ENCODE measurements around the gene AP4E1.
"Not testable (repeated sequence)": the region's sequence is repeated elsewhere in the genome, so short reads cannot be mapped to it uniquely, and the experiment has no call there.

The AP4E1 gene

GRCh38 chr15:50889589-50889988 lies 18.9 kb upstream of the AP4E1 start:
- DNase-seq (ENCODE audit: low read depth), result no peak

DNA sequence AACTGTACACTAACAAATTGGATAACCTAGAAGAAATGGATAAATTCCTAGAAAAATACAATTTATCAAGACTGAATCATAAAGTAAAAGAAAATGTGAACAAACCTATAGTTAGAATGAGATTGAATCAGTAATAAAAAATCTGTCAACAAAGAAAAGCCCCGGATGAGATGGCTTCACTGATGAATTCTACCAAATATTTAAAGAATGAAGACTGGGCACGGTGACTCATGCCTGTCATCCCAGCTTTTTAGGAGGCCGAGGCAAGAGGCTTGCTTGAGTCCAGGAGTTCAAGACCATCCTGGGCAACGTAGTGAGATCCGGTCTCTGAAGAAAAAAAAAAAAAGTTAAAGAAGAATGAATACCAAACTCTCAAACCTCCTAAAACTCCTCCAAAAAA lies 17.7 kb upstream of the AP4E1 start:
- no peak for DNase-seq (ENCODE audit: low read depth)

DNA sequence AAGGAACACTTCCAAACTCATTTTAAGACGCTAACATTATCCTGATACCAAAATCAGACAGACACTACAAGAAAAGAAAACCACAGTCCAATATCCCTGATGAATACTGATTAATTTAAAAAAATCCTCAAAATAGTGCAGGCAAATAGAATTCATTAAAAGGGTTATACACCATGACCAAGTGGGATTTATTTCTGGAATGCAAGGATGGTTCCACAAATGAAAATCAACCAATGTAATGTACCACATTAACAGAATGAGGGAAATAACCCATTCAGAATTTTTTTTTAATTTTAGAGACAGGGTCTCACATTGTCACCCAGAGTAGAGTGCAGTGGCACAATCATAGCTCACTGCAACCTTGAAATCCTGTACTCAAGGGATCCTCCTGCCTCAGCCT lies 17.3 kb upstream of the AP4E1 start:
- DNase-seq (ENCODE audit: low read depth), result no peak

DNA sequence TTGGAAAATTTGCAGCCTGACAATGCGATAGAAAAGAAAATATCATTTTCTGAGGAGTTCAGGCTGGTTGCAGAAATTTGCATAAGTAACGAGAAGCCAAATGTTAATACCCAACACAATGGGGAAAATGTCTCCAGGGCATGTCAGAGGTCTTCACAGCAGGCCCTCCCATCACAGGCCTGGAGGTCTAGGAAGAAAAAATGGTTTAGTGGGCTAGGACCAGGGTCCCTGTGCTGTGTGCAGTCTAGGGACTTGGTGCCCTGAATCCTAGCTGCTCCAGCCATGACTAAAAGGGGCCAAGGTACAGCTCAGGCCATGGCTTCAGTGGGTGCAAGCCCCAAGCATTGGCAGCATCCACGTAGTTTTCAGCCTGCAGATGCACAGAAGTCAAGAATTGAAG lies 14.5 kb upstream of the AP4E1 start:
- DNase-seq (ENCODE audit: low read depth), result no peak

- DNase-seq (ENCODE audit: low read depth), result not testable (repeated sequence)
Measured at GRCh38 chr15:50901390-50901789, 7.1 kb upstream of the AP4E1 start.

DNA sequence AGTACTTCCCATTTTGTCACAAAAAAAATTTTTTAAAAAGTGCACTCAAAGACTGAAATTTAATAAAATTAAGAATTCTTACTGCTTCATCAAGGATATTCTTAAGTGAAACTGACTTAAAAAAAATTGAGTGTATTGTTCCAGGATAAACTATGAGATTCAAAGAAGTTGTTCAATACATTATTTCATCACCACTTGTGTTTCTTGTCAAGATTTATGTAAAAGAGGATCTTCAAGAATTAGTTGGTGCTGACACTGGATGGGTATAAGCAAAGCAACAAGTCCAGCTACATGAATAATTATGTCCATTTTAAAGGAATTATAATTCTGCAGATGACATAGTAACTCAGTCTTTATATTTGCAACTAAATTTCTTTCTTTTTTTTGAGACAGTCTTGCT lies 4.3 kb upstream of the AP4E1 start:
- no peak for DNase-seq (ENCODE audit: low read depth)

GRCh38 chr15:50905055-50905454 lies 3.4 kb upstream of the AP4E1 start:
- DNase-seq (ENCODE audit: low read depth), result no peak

GRCh38 chr15:50906954-50907600 lies 1.4 kb upstream of the AP4E1 start:
- DNase-seq (ENCODE audit: low read depth), result peak; percentile 46

DNA sequence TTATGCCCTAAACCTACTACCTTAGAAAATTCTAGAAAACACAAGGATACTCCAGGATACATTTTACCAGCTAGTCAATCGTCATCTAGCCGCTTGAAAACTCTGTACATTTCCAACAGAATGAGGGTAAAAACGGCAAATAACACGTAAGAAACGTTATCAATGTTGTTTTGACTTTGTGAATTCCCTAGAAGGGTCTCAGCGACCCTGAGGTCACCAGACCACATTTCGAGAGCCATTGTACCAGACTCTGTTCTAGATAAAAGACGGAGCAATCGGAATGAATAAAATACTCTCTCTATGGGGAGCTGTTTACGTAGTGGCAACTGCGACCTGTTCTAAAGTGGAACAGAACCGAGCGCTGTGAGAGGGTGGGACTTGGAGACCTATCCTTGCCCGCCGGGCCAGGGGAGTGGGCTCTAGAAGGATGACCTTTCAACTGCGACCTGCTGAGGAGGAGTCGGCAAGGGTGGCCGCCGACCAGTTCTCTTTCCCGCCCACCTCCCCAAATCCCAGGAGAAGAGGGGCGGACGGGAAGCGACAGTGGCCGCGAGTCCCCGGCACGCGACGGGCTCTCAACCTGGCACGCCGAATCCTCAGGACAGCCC lies 778 bp upstream of the AP4E1 start:
- DNase-seq (ENCODE audit: low read depth), result peak; percentile 23

- no peak for DNase-seq (ENCODE audit: low read depth)
Measured at GRCh38 chr15:50909010-50909317, 481 bp downstream of the AP4E1 start.

DNA sequence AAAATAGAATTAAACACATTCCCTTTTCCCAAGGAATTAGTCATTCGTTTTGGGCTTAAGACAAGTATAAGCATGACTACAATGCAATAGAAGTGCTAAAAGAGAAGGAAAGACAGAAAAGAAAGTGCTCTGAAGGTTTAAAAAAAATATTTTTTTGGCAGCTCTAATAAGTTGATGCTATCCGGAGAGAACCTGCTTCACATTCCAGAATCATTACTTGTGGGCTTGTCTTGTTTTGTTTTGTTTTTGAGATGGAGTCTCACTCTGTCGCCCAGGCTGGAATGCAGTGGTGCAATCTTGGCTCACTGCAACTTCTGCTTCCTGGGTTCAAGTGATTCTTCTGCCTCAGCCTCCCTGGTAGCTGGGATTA lies 1.9 kb downstream of the AP4E1 start:
- not testable (repeated sequence) for DNase-seq (ENCODE audit: low read depth)

- DNase-seq (ENCODE audit: low read depth), result no peak
Measured at GRCh38 chr15:50911001-50911400, 2.5 kb downstream of the AP4E1 start.

- DNase-seq (ENCODE audit: low read depth), result no peak
Measured at GRCh38 chr15:50911621-50912020, 3.1 kb downstream of the AP4E1 start.

DNA sequence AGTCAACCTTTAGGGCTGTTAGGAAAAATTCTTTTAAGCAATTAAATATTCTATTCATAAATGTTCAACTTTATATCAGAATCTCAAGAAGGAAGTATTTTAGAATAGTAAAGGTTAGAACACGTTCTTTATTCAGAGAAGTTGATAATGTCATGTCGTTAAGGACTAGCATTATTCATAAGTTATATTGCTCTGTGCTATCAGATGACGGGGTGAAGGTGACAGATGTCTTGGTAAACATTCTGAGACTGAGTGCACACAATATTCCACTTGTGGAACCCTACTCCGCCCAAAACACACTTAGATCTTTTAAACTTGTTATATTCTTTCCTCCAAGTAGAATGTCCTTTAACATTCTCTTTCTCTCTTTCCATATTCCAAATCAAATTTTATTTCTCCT lies 7.9 kb downstream of the AP4E1 start:
- DNase-seq (ENCODE audit: low read depth), result no peak

DNA sequence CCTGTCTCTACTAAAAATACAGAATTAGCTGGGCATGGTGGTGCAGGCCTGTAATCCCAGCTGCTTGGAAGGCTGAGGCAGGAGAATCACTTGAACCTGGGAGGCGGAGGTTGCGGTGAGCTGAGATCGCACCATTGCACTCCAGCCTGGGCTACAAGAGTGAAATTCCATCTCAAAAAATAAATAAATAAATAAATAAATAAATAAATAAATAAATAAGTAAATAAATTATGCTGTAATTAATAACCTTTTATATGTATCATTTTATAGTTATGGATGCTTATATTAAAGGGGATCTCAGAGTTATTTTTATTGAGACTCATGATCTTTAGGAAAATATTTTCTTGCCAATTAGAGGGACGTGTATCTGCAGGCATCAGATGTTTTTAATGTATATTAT lies 10.9 kb downstream of the AP4E1 start:
- DNase-seq (ENCODE audit: low read depth), result not testable (repeated sequence)

DNA sequence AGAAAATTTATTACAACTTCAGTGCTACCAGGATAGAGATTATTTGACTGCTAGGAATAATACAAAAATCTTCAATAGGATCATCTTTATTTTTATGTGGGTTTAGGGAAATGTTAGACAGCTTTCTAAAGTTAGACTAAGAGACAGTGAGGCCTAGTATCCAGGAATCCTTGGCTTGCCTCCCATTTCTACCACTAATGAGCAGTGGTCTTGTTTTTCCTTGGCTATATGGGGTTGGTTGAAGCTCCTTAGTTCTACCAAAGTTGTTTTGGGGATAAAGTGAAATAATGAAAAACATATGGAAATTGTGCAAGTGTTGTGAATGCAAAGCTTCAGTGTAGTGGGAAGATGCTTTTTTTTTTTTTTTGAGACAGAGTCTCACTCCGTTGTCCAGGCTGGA lies 16.8 kb downstream of the AP4E1 start:
- DNase-seq (ENCODE audit: low read depth), result no peak

- DNase-seq (ENCODE audit: low read depth), result no peak
Measured at GRCh38 chr15:50929062-50929461, 20.6 kb downstream of the AP4E1 start.

DNA sequence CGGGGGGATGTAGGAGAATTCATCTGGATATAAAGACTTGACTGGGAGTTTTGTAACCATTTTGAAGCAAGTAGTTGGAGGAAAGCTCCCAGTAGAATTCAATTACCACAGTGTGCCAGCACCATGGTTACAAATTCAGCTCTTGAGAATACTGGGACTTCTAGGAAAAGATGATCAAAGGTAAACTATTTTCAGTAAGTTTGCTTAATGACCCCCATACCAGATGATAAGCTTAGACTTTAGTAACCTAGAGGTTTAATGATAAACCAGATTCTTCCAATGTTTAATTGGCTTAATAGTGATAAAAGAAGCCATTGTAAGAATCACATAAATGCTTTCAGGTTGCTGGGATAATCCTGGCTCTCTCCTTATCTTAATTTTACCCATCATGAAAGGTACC lies 22.3 kb downstream of the AP4E1 start:
- no peak for DNase-seq (ENCODE audit: low read depth)

DNA sequence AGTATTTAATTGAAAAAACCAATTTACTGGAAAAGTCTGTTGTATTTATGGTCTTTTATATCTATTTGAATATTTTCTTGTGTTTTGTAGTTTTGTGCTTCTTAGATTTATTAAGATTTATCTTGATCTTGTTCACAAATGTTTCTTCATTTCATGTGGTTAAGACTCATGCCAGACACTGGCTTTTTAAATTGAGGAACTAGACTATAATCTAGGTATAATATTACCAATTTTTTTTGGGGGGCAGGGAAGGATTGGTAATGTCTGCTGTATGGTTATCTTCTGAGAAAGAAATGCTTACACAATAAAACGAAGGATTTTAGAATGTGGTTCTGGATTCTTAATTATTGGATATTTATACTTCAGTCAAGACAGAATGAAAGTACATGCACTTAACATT lies 24.9 kb downstream of the AP4E1 start:
- DNase-seq (ENCODE audit: low read depth), result no peak

- no peak for DNase-seq (ENCODE audit: low read depth)
Measured at GRCh38 chr15:50938525-50938924, 30.0 kb downstream of the AP4E1 start.

DNA sequence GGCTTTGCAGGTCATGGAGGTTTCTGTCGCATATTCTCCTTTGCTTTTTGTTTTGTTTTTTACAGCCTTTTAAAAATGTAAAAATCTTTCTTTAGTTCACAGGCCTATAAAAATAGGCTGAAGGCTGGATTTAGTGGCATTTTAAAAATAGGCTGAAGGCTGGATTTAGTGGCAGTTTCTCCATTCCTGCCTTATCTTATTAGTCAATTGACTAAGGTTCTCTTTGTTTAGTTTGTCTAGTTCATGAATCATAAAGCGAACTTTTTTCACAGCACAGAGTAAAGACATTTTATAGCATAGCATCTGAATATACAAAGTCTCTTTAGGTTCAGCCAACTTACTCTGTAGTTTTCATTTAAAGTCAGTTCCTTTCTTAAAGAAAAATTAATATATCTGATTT lies 31.4 kb downstream of the AP4E1 start:
- no peak for DNase-seq (ENCODE audit: low read depth)

DNA sequence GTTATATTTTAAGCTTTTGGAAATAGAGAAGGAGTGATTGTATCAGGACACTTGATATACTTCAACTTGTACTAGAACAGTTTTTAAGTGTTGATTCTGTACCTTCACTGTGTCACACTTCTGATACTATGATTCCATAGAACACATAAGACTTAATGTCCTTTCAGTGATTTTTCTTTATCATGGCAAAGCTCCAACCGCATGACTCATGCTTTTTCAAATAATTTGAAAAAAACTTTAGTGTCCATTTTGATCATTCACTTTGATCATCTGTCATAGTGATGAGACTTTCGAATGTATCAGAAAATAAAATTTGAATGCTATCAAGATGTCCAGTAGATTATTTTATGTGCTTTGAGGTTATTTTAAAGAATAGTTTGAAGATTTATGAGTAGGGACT lies 32.0 kb downstream of the AP4E1 start:
- DNase-seq (ENCODE audit: low read depth), result no peak

DNA sequence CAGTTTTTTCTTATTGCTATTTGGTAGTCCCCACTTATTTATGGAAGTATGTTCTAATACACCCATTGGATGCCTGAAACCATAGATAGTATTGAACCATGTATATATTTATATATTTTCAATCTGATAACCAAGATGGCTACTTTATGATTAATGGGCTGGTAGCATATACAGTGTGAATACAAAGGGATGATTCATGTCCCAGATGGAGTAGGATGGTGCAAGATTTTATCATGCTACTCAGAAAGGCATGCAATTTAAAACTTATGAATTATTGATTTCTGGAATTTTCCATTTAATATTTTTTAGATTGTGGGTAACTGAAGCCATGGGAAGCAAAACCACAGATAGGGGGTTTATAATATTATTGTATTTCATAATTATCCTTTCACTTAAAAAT lies 35.2 kb downstream of the AP4E1 start:
- DNase-seq (ENCODE audit: low read depth), result no peak

DNA sequence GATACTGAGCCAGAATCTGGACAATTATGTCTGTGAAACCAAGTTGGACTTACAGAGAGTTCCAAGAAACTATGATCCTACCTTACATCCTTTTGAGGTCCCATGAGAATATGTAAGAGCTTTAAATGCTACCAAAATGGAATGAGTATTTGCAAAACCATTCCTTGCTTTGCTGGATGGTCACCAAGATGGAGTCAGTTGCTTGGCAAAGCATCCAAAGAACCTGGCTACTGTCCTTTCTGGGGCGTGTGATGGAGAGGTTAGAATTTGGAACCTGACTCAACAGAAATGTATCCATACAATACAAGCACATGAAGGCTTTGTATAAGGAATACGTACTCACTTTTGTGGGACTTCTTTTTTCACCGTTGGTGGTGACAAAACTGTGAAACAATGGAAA lies 36.2 kb downstream of the AP4E1 start:
- DNase-seq (ENCODE audit: low read depth), result no peak

- DNase-seq (ENCODE audit: low read depth), result no peak
Measured at GRCh38 chr15:50945725-50946124, 37.2 kb downstream of the AP4E1 start.

All from activated T-helper 1 cell treated with Interleukin-2 at 50 U/mL for 16 hours (primary cell).